Measurements from ENCODE around the gene IGF2BP1.

The IGF2BP1 gene

DNA sequence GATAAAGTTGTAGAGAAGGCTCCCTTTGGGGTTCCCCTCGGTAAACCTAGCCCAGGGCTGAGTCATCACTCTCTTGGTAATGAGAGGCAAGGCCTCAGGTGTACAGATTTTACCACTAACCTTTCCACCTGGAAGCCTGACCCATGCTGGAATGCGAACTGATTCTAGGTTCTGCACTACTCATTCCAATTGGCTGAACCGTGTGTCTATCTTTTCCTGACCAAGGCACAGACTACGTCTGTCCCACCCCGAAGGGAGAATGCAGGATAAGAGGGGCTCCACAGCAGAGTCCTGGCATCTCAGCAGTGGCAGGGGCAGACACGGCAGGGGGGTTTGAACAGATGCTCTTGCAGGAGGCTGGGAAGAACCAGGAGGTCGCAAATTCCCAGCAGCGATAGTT is 70.0 kb downstream of the IGF2BP1 start:
- no peak for DNase-seq (ENCODE audit: low read depth in 1 of 2, low spot score in 1 of 2)
- Histone ChIP-seq H3K27me3 (ENCODE audit: insufficient read depth, poor library complexity, severe bottlenecking) (no peaks in the 10 kb centered on the region), H3K4me3 (replicated peaks; ENCODE audit: insufficient read depth, low read length) (no peak overlapping the region), H3K27ac (replicated peaks) (no peak overlapping the region)
- no peak for TF ChIP-seq SPI1 (IDR thresholded peaks at IDR 0.05; ENCODE audit: borderline replicate concordance, low read depth)
- no peak for TF ChIP-seq GABPA (IDR thresholded peaks at IDR 0.05; ENCODE audit: low read depth)
- TF ChIP-seq, protein P1, sequence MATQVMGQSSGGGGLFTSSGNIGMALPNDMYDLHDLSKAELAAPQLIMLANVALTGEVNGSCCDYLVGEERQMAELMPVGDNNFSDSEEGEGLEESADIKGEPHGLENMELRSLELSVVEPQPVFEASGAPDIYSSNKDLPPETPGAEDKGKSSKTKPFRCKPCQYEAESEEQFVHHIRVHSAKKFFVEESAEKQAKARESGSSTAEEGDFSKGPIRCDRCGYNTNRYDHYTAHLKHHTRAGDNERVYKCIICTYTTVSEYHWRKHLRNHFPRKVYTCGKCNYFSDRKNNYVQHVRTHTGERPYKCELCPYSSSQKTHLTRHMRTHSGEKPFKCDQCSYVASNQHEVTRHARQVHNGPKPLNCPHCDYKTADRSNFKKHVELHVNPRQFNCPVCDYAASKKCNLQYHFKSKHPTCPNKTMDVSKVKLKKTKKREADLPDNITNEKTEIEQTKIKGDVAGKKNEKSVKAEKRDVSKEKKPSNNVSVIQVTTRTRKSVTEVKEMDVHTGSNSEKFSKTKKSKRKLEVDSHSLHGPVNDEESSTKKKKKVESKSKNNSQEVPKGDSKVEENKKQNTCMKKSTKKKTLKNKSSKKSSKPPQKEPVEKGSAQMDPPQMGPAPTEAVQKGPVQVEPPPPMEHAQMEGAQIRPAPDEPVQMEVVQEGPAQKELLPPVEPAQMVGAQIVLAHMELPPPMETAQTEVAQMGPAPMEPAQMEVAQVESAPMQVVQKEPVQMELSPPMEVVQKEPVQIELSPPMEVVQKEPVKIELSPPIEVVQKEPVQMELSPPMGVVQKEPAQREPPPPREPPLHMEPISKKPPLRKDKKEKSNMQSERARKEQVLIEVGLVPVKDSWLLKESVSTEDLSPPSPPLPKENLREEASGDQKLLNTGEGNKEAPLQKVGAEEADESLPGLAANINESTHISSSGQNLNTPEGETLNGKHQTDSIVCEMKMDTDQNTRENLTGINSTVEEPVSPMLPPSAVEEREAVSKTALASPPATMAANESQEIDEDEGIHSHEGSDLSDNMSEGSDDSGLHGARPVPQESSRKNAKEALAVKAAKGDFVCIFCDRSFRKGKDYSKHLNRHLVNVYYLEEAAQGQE (IDR thresholded peaks at IDR 0.05; ENCODE audit: insufficient replicate concordance, low read depth), result no peak
- no peak for TF ChIP-seq POLR2AphosphoS5 (IDR thresholded peaks at IDR 0.05; ENCODE audit: low read depth)
- TF ChIP-seq, protein P2, sequence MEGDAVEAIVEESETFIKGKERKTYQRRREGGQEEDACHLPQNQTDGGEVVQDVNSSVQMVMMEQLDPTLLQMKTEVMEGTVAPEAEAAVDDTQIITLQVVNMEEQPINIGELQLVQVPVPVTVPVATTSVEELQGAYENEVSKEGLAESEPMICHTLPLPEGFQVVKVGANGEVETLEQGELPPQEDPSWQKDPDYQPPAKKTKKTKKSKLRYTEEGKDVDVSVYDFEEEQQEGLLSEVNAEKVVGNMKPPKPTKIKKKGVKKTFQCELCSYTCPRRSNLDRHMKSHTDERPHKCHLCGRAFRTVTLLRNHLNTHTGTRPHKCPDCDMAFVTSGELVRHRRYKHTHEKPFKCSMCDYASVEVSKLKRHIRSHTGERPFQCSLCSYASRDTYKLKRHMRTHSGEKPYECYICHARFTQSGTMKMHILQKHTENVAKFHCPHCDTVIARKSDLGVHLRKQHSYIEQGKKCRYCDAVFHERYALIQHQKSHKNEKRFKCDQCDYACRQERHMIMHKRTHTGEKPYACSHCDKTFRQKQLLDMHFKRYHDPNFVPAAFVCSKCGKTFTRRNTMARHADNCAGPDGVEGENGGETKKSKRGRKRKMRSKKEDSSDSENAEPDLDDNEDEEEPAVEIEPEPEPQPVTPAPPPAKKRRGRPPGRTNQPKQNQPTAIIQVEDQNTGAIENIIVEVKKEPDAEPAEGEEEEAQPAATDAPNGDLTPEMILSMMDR (IDR thresholded peaks at IDR 0.05; ENCODE audit: insufficient read depth, low read length), result no peak

DNA sequence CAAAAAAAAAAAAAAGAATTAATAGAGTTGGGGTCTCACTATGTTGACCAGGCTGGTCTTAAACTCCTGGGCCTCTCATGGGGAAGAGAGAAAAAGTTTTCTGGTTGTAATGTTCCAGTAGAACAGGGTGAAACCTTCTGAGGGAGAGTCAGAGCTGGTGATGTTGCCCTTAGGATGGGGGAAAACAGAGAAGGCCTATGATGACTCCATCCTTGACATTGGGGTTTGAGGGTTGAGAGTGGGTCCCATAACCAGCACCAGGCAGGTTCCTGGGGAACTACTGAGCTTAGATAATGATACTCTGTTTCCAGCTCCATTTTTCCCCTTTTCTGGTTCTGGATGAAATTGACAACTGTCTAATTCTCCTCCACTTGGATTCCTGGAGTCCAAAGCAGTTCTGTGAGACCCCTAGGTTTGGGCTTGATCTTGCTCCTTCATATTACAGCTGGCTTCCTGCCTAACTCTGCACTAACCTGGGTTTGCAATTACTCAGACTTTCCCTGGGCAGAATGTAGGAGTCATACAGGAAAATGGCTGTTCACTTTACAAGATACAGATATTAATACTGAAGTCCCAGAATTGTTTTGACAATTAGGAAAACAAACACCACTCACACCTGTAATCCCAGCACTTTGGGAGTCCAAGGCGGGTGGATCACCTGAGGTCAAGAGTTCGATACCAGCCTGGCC is 72.5 kb downstream of the IGF2BP1 start:
- no peak for DNase-seq (ENCODE audit: low read depth in 1 of 2, low spot score in 1 of 2)
- no peak overlapping the region for H3K4me3 ChIP-seq (replicated peaks; ENCODE audit: insufficient read depth, low read length)
- no peak overlapping the region for H3K27ac ChIP-seq (replicated peaks)
- TF ChIP-seq GABPA (IDR thresholded peaks at IDR 0.05; ENCODE audit: low read depth) (no peak), POLR2AphosphoS5 (IDR thresholded peaks at IDR 0.05; ENCODE audit: low read depth) (no peak)
- TF ChIP-seq, protein P2 (IDR thresholded peaks at IDR 0.05; ENCODE audit: insufficient read depth, low read length), result no peak
- TF ChIP-seq, protein P1 (IDR thresholded peaks at IDR 0.05; ENCODE audit: insufficient replicate concordance, low read depth), result no peak
- no peaks in the 10 kb centered on the region for H3K27me3 ChIP-seq (ENCODE audit: insufficient read depth, poor library complexity, severe bottlenecking)

DNA sequence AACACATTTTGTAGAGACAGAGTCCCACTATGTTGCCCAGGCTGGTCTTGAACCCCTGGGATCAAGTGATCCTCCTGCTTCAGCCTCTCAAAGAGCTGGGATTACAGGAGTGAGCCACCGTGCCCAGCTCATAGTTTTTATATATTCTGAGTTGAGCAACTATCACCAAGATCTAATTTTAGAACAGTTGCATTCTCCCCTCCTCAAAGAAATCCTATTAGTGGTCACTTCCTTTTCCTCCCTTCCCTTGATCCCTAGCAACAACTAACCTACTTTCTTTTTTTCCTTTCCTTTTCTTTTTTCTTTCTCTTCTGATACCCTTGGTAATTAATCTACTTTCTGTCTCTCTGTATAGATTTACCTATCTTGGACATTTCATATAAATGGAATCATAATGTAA is 73.9 kb downstream of the IGF2BP1 start:
- Histone ChIP-seq H3K4me3 (replicated peaks; ENCODE audit: insufficient read depth, low read length) (no peak overlapping the region), H3K27me3 (ENCODE audit: insufficient read depth, poor library complexity, severe bottlenecking) (no peaks in the 10 kb centered on the region), H3K27ac (replicated peaks) (no peak overlapping the region)
- no peak for DNase-seq (ENCODE audit: low read depth in 1 of 2, low spot score in 1 of 2)
- TF ChIP-seq GABPA (IDR thresholded peaks at IDR 0.05; ENCODE audit: low read depth) (no peak), SPI1 (IDR thresholded peaks at IDR 0.05; ENCODE audit: borderline replicate concordance, low read depth) (no peak), POLR2AphosphoS5 (IDR thresholded peaks at IDR 0.05; ENCODE audit: low read depth) (no peak)
- TF ChIP-seq, protein P2 (IDR thresholded peaks at IDR 0.05; ENCODE audit: insufficient read depth, low read length), result no peak
- TF ChIP-seq, protein P1 (IDR thresholded peaks at IDR 0.05; ENCODE audit: insufficient replicate concordance, low read depth), result no peak

All from HL-60 (cell line).